Heart left ventricle (tissue), 16 donors: Measurements from ENCODE around the gene NME3. TPM values are rescaled to one million over a fixed set of nuclear protein-coding genes. Genes with fewer than 3 reads are reported as not detected.

Source experiments
- ATAC-seq, 4 donors: fragments of 200-7000 bp; cut with Tn5 transposase; one replicate each; pipeline ENCODE4 v1.9.1; 2020 to 2022; ENCODE audit warnings: moderate library complexity in 4 of 4, mild to moderate bottlenecking in 3 of 4, moderate number of reproducible peaks in 1 of 4
- DNase-seq, 5 donors: peaks; one replicate each; pipeline ENCODE4 v3.0.0-alpha.2; 2020
- H3K27ac ChIP-seq, 12 donors: fragments of 200-600 bp; sonication (generic) in 4 of 12; one replicate each; pipeline versions ENCODE4 v1.5.0 to v1.8.0; 2016 to 2022; ENCODE audit warnings: mild to moderate bottlenecking in 2 of 12
- H3K27me3 ChIP-seq, 9 donors: fragments of 200-600 bp; sonication (generic) in 2 of 9; one replicate each; pipeline versions ENCODE4 v1.5.1 to v1.8.0; 2016 to 2022; ENCODE audit warnings: mild to moderate bottlenecking in 3 of 9
- H3K36me3 ChIP-seq, 9 donors: fragments of 200-600 bp; sonication (generic) in 2 of 9; one replicate each; pipeline versions ENCODE4 v1.5.0 to v1.8.0; 2018 to 2022; ENCODE audit warnings: mild to moderate bottlenecking in 2 of 9
- H3K4me1 ChIP-seq, 12 donors: fragments of 200-600 bp; sonication (generic) in 4 of 12; one replicate each; pipeline versions ENCODE4 v1.5.0 to v1.8.0; 2016 to 2022; ENCODE audit warnings: mild to moderate bottlenecking in 3 of 12
- H3K4me3 ChIP-seq, 12 donors: fragments of 200-600 bp; sonication (generic) in 4 of 12; one replicate each; pipeline versions ENCODE4 v1.5.0 to v1.8.0; 2017 to 2022; ENCODE audit warnings: mild to moderate bottlenecking in 9 of 12, moderate library complexity in 4 of 12
- H3K9me3 ChIP-seq, 12 donors: fragments of 200-600 bp; sonication (generic) in 4 of 12; one replicate each; pipeline versions ENCODE4 v1.5.0 to v1.8.0; 2016 to 2022; ENCODE audit warnings: mild to moderate bottlenecking in 1 of 12
- CTCF ChIP-seq, 12 donors: fragments of 200-600 bp; sonication (generic) in 4 of 12; IDR thresholded peaks; one replicate each; pipeline versions ENCODE4 v1.5.0 to v1.8.0; 2018 to 2022; ENCODE audit warnings: antibody characterized with exemption in 12 of 12, mild to moderate bottlenecking in 5 of 12
- POLR2A ChIP-seq, 2 donors: fragments of 450-650 bp; IDR thresholded peaks; one replicate each; pipeline ENCODE4 v1.6.1; 2017; ENCODE audit warnings: antibody characterized with exemption in 2 of 2, mild to moderate bottlenecking in 2 of 2, moderate library complexity in 2 of 2
- WGBS, 4 donors: extraction: QIAGEN DNeasy Blood & Tissue Kit in 2 of 4; methylation state at CpG; one replicate each; pipeline versions ENCODE4 v1.1.5 to v1.1.7; 2013 to 2018; 5-methylcytosine and 5-hydroxymethylcytosine counted together
- intact Hi-C, 10 donors: fragments of 100-400 bp; cut with DNase I; formaldehyde crosslinking; loops; one replicate each; pipeline versions ENCODE4 v1.11.1 to v1.14.2; 2022
- polyA plus RNA-seq, 2 donors: library from polyadenylated mRNA; stranded (reverse); fragments of 200-250 nt; gene quantifications; one replicate each; pipeline ENCODE4 v1.2.3, GENCODE V29; 2013
- total RNA-seq, 9 donors: library from RNA; depleted of rRNA in 2 of 9; stranded (reverse); fragments of >200 nt in 2 of 9; fragmentation: NEBNext Ultra II Directional in 3 of 9; extraction: Animal tissue kit (Norgen Biotek cat#: 25700) in 3 of 9; gene quantifications; one replicate each; pipeline versions ENCODE4 v1.1.0 to v1.2.4, GENCODE V29; 2016 to 2023
- donor health status: ischemic (EF 13 %, LVEDD 7.1; RV severe dilation, severe dysfunction).
- donor health status: healthy with polysubstance abuse.
- donor health status: DM: no; HTN: yes; CAD: no.
- donor health status: DM: no; HTN: no; CAD: no.
- donor health status: ischemic (EF 25% LVEDD 6.9; RV normal size, moderate dysfunction).
- donor health status: ischemic (EF 25% LVEDD 5.7; RV mildly dilated, moderate dysfunction).
- donor health status: healthy.
- donor health status: DM: yes; HTN: yes; CAD: no.
- donor health status: ischemic (EF 35%, LVEDD 5.7; RV mildly dilated, moderate dysfunction).
- donor health status: nonischemic (EF 11% LVEDD 7.7; RV severe dilation, severe dysfunction).
- donor health status: DM: yes; HTN: yes; CAD: no.
- donor health status: PGD.
- donor health status: ischemic (EF 29% LVEDD 5.4; RV normal size, mild dysfunction).
- donor health status: nonischemic (EF 23%, LVEDD 6.1; RV moderate dilation, normal function).

NME3 gene
- total and polyA plus RNA-seq, 11 donors: 24.4 to 86.4 (median 31.3) TPM

GRCh38 chr16:1765826-1766225 is 5.5 kb downstream of the NME3 start:
- ATAC-seq (no peak), DNase-seq (no peak)
- intact Hi-C loops: no loop called here
- TF ChIP-seq CTCF (IDR thresholded peaks at IDR 0.05): no peak
- TF ChIP-seq POLR2A (IDR thresholded peaks at IDR 0.05): no peak
- H3K9me3 ChIP-seq: no peaks in the 10 kb centered on the region
- H3K27me3 ChIP-seq: no peaks in the 10 kb centered on the region
- H3K4me3 ChIP-seq: no peak overlapping the region
- H3K27ac ChIP-seq: no peak overlapping the region
- H3K36me3 ChIP-seq: peaks cover 0 to 87% (median 74%) of the 10 kb centered on the region in 9 donors
- 91 to 99% (median 94%) methylated on average over 10 to 22 of the region's 22 CpGs for WGBS, 4 donors
- H3K4me1 ChIP-seq: peaks cover 2 to 14% (median 11%) of the 10 kb centered on the region in 12 donors

GRCh38 chr16:1764971-1765370 is 6.4 kb downstream of the NME3 start:
- Histone ChIP-seq H3K9me3 (no peaks in the 10 kb centered on the region), H3K4me1 (peaks cover 0 to 5% (median 2%) of the 10 kb centered on the region in 12 donors), H3K27ac (no peak overlapping the region), H3K36me3 (peaks cover 0 to 95% (median 82%) of the 10 kb centered on the region in 9 donors), H3K27me3 (no peaks in the 10 kb centered on the region), H3K4me3 (no peak overlapping the region)
- intact Hi-C loops: no loop called here
- no peak for TF ChIP-seq CTCF (IDR thresholded peaks at IDR 0.05)
- no peak for TF ChIP-seq POLR2A (IDR thresholded peaks at IDR 0.05)
- 93 to 94% (median 93%) methylated on average over 12 to 21 of the region's 21 CpGs for WGBS, 4 donors
- DNase-seq (no peak), ATAC-seq (no peak)

- TF ChIP-seq CTCF (IDR thresholded peaks at IDR 0.05): peak in 9 of 12 donors; percentile 11 to 47 (median 30)
- no peak for TF ChIP-seq POLR2A (IDR thresholded peaks at IDR 0.05)
Observed at GRCh38 chr16:1763521-1764511, 7.5 kb downstream of the NME3 start.

GRCh38 chr16:1762879-1763520 is 8.3 kb downstream of the NME3 start:
- TF ChIP-seq POLR2A (IDR thresholded peaks at IDR 0.05) (no peak), CTCF (IDR thresholded peaks at IDR 0.05) (no peak)
- H3K27me3 ChIP-seq: no peaks in the 10 kb centered on the region
- H3K4me3 ChIP-seq: no peak overlapping the region
- H3K9me3 ChIP-seq: no peaks in the 10 kb centered on the region
- H3K4me1 ChIP-seq: no peaks in the 10 kb centered on the region
- intact Hi-C loops: no loop called here
- 85 to 92% (median 87%) methylated on average over 9 to 24 of the region's 24 CpGs for WGBS, 4 donors
- ATAC-seq (no peak), DNase-seq (peak in 1 of 5 donors; percentile 4)
- H3K27ac ChIP-seq: no peak overlapping the region
- H3K36me3 ChIP-seq: peaks cover 0 to 92% (median 84%) of the 10 kb centered on the region in 9 donors

More at GRCh38 chr16:1763521-1764511, 7.5 kb downstream of the NME3 start:
- intact Hi-C loops: no loop called here
- 73 to 80% (median 80%) methylated on average over 59 to 81 of the region's 81 CpGs for WGBS, 4 donors
- H3K36me3 ChIP-seq: peaks cover 0 to 95% (median 85%) of the 10 kb centered on the region in 9 donors
- H3K4me1 ChIP-seq: no peaks in the 10 kb centered on the region
- H3K27me3 ChIP-seq: no peaks in the 10 kb centered on the region
- DNase-seq (no peak), ATAC-seq (peak in 1 of 4 donors; percentile 7)
- no peak overlapping the region for H3K4me3 ChIP-seq
- H3K9me3 ChIP-seq: no peaks in the 10 kb centered on the region
- H3K27ac ChIP-seq: no peak overlapping the region
